HL-60 (cell line): ENCODE results near the gene SPNS2.

Experiments used
- POLR2AphosphoS5 ChIP-seq: IDR thresholded peaks from 2 replicates; pipeline ENCODE4 v1.6.1; 2012; ENCODE audit warnings: low read depth
- SPI1 ChIP-seq: IDR thresholded peaks from 2 replicates; pipeline ENCODE4 v1.6.1; 2012; ENCODE audit warnings: low read depth, mild to moderate bottlenecking, borderline replicate concordance
- TF ChIP-seq, protein P1 (sequence below): IDR thresholded peaks from one replicate; pipeline ENCODE4 v1.5.1; 2011; ENCODE audit warnings: low read length, control low read depth, inconsistent platforms; ENCODE audit not compliant: insufficient read depth
- TF ChIP-seq, protein P2 (sequence below): IDR thresholded peaks from 2 replicates; pipeline ENCODE4 v1.6.1; 2012; ENCODE audit warnings: low read depth; ENCODE audit not compliant: insufficient replicate concordance

DNA sequence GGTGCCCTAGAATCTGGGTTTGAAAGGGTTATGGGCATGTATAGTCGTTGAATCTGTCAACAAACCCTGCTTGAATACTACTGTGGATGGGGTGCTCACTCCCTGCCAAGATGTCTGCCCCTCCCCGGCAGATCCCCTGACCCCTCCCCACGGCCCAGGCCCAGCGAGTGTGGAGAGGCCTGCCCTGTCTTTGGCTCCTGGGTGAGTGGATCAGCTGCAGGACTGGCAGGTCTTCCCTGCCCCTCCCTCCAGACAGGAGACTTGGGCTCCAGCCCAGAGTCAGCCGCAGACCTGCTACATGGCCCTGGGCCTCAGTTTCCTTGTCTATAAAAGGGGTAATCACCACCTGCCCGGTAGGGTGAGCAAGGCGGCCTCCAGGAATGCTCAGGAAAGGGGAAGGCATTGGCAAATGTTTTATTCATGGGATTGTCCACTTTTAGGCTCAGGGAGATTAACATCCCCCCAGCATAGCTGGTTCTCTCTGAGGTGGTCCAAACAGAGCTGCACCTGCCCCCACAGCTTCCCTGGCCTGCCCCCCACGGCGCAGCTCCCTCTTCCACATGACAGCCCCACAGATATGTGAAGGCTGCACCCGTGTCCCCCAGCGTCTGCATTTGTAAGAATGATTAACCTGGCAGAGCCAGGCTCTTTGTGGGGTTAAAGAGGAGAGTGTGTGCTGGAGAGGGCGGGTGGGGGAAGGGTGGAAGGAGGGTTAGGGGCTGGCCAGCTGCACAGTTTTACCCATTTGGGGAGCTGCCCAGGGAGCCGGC lies 18.5 kb upstream of the SPNS2 start:
- TF ChIP-seq, protein P1, sequence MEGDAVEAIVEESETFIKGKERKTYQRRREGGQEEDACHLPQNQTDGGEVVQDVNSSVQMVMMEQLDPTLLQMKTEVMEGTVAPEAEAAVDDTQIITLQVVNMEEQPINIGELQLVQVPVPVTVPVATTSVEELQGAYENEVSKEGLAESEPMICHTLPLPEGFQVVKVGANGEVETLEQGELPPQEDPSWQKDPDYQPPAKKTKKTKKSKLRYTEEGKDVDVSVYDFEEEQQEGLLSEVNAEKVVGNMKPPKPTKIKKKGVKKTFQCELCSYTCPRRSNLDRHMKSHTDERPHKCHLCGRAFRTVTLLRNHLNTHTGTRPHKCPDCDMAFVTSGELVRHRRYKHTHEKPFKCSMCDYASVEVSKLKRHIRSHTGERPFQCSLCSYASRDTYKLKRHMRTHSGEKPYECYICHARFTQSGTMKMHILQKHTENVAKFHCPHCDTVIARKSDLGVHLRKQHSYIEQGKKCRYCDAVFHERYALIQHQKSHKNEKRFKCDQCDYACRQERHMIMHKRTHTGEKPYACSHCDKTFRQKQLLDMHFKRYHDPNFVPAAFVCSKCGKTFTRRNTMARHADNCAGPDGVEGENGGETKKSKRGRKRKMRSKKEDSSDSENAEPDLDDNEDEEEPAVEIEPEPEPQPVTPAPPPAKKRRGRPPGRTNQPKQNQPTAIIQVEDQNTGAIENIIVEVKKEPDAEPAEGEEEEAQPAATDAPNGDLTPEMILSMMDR: no peak
- TF ChIP-seq POLR2AphosphoS5: no peak
- no peak for TF ChIP-seq SPI1
- TF ChIP-seq, protein P2, sequence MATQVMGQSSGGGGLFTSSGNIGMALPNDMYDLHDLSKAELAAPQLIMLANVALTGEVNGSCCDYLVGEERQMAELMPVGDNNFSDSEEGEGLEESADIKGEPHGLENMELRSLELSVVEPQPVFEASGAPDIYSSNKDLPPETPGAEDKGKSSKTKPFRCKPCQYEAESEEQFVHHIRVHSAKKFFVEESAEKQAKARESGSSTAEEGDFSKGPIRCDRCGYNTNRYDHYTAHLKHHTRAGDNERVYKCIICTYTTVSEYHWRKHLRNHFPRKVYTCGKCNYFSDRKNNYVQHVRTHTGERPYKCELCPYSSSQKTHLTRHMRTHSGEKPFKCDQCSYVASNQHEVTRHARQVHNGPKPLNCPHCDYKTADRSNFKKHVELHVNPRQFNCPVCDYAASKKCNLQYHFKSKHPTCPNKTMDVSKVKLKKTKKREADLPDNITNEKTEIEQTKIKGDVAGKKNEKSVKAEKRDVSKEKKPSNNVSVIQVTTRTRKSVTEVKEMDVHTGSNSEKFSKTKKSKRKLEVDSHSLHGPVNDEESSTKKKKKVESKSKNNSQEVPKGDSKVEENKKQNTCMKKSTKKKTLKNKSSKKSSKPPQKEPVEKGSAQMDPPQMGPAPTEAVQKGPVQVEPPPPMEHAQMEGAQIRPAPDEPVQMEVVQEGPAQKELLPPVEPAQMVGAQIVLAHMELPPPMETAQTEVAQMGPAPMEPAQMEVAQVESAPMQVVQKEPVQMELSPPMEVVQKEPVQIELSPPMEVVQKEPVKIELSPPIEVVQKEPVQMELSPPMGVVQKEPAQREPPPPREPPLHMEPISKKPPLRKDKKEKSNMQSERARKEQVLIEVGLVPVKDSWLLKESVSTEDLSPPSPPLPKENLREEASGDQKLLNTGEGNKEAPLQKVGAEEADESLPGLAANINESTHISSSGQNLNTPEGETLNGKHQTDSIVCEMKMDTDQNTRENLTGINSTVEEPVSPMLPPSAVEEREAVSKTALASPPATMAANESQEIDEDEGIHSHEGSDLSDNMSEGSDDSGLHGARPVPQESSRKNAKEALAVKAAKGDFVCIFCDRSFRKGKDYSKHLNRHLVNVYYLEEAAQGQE: no peak
